SK-N-SH treated with all-trans-retinoic acid at 6 μM for 48 hours (cell line): ENCODE data around the gene ACOXL.

Experiments used
- ATAC-seq: fragments of 200-7000 bp; cut with Tn5 transposase; 3 replicates; pipeline ENCODE4 v1.9.1; 2020; ENCODE audit warnings: mild to moderate bottlenecking, moderate library complexity
- ARNTL ChIP-seq: fragments of 450-650 bp; formaldehyde crosslinking; IDR thresholded peaks from 2 replicates; pipeline ENCODE4 v1.5.0; 2020; ENCODE audit warnings: low read depth, mild to moderate bottlenecking, moderate library complexity, borderline replicate concordance
- BACH2 ChIP-seq: fragments of 250-450 bp; sonication (Bioruptor Pico); IDR thresholded peaks from 2 replicates; pipeline ENCODE4 v1.9.0; 2021; ENCODE audit warnings: mild to moderate bottlenecking, borderline replicate concordance
- CREB5 ChIP-seq: fragments of 250-450 bp; sonication (Bioruptor Pico); IDR thresholded peaks from 2 replicates; pipeline ENCODE4 v1.5.1; 2020; ENCODE audit warnings: low read depth, mild to moderate bottlenecking, moderate library complexity
- CSRNP3 ChIP-seq: fragments of 250-450 bp; sonication (Bioruptor Pico); IDR thresholded peaks from 2 replicates; pipeline ENCODE4 v1.5.1; 2021; ENCODE audit warnings: mild to moderate bottlenecking, moderate library complexity
- ESRRG ChIP-seq: fragments of 250-450 bp; sonication (Bioruptor Pico); IDR thresholded peaks from 2 replicates; pipeline ENCODE4 v1.6.1; 2021; ENCODE audit warnings: mild to moderate bottlenecking
- GLIS3 ChIP-seq: fragments of 250-450 bp; sonication (Bioruptor Pico); IDR thresholded peaks from 2 replicates; pipeline ENCODE4 v1.5.0; 2020; ENCODE audit warnings: mild to moderate bottlenecking, moderate library complexity
- ISL1 ChIP-seq: fragments of 250-450 bp; sonication (Bioruptor Pico); IDR thresholded peaks from 2 replicates; pipeline ENCODE4 v2.1.2; 2022; ENCODE audit warnings: mild to moderate bottlenecking, moderate library complexity
- OSR1 ChIP-seq: fragments of 250-450 bp; sonication (Bioruptor Pico); IDR thresholded peaks from 2 replicates; pipeline ENCODE4 v1.8.0; 2022; ENCODE audit warnings: moderate library complexity, mild to moderate bottlenecking, inconsistent platforms
- PATZ1 ChIP-seq: fragments of 250-450 bp; sonication (Bioruptor Pico); IDR thresholded peaks from 2 replicates; pipeline ENCODE4 v1.8.0; 2020; ENCODE audit warnings: mild to moderate bottlenecking, moderate library complexity, borderline replicate concordance
- POU6F1 ChIP-seq: fragments of 250-450 bp; sonication (Bioruptor Pico); IDR thresholded peaks from 2 replicates; pipeline ENCODE4 v1.8.0; 2021; ENCODE audit warnings: low read depth, mild to moderate bottlenecking, moderate library complexity, borderline replicate concordance
- PPARA ChIP-seq: fragments of 250-450 bp; sonication (Bioruptor Pico); IDR thresholded peaks from 2 replicates; pipeline ENCODE4 v1.5.0; 2020; ENCODE audit warnings: mild to moderate bottlenecking, borderline replicate concordance
- RARB ChIP-seq: fragments of 250-450 bp; sonication (Bioruptor Pico); IDR thresholded peaks from 2 replicates; pipeline ENCODE4 v1.8.0; 2021; ENCODE audit warnings: mild to moderate bottlenecking, moderate library complexity
- SNAI2 ChIP-seq: fragments of 250-450 bp; sonication (Bioruptor Pico); IDR thresholded peaks from 2 replicates; pipeline ENCODE4 v1.5.0; 2020; ENCODE audit warnings: mild to moderate bottlenecking, moderate library complexity
- TCF4 ChIP-seq: fragments of 250-450 bp; sonication (Bioruptor Pico); IDR thresholded peaks from 2 replicates; pipeline ENCODE4 v1.8.0; 2021; ENCODE audit warnings: mild to moderate bottlenecking, moderate library complexity, borderline replicate concordance
- TSHZ2 ChIP-seq: fragments of 250-450 bp; sonication (Bioruptor Pico); IDR thresholded peaks from 2 replicates; pipeline ENCODE4 v1.5.0; 2020; ENCODE audit warnings: mild to moderate bottlenecking, moderate library complexity
- ZFP3 ChIP-seq: fragments of 250-450 bp; sonication (Bioruptor Pico); IDR thresholded peaks from 2 replicates; pipeline ENCODE4 v1.5.0; 2020; ENCODE audit warnings: mild to moderate bottlenecking, moderate library complexity
- ZFP30 ChIP-seq: fragments of 450-650 bp; formaldehyde crosslinking; IDR thresholded peaks from 2 replicates; pipeline ENCODE4 v1.5.0; 2022; ENCODE audit warnings: mild to moderate bottlenecking, moderate library complexity
- ZNF565 ChIP-seq: fragments of 450-650 bp; formaldehyde crosslinking; conservative IDR thresholded peaks from 2 replicates; pipeline ENCODE4 v1.5.0; 2020; ENCODE audit warnings: low read depth, mild to moderate bottlenecking, moderate library complexity
- ZNF8 ChIP-seq: fragments of 450-650 bp; formaldehyde crosslinking; IDR thresholded peaks from 2 replicates; pipeline ENCODE4 v1.5.0; 2020; ENCODE audit warnings: mild to moderate bottlenecking, moderate library complexity

The ACOXL gene

GRCh38 chr2:111028720-111029119, 296.3 kb downstream of the ACOXL start:
- TF ChIP-seq TSHZ2 (CRISPR knock-in tag), result no peak
- no peak for TF ChIP-seq ARNTL (CRISPR knock-in tag)
- no peak for TF ChIP-seq ISL1 (CRISPR knock-in tag)
- TF ChIP-seq ZFP3 (CRISPR knock-in tag), result no peak
- TF ChIP-seq GLIS3, result no peak
- no peak for TF ChIP-seq TCF4
- no peak for TF ChIP-seq PPARA (CRISPR knock-in tag)
- no peak for ATAC-seq

DNA sequence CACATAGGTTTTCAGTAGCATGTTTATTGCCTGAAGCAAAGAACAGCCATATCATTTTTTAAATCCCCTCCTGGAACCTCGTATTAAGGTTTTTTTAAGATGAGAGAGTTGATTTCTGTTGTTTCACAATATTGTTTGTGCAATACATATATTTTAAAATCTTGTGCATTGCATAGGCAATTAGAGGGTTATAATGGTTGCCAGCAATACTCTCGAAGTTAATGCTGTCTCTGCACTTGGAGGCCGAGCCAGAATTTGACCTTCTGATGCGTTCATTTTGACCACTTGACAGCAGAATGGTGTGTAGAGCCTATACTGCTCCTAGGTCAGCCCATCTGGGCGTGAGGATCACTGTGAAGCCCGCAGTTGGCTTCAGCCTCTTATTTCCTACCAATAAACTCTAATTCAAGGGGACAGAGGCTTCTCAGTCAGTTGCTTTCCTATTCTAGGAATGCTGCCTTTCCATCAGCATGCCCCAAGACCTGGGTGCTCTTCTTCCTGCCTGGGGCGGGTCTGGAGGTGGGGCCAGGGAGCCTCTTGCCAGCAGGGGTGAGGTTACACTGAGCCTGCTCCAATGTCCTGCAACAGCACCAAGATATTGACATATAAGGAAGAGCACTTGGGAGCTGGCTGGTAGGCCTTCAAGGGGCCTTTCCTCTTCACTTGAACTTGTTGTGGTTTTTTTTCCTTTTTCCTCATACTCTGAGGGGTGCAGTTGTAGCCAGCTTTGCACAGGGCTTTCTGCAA, 297.0 kb downstream of the ACOXL start:
- no peak for TF ChIP-seq ZNF8
- TF ChIP-seq CSRNP3 (CRISPR knock-in tag), result no peak
- no peak for TF ChIP-seq BACH2
- no peak for TF ChIP-seq TSHZ2 (CRISPR knock-in tag)
- no peak for TF ChIP-seq ARNTL (CRISPR knock-in tag)
- no peak for TF ChIP-seq ZFP30 (CRISPR knock-in tag)
- TF ChIP-seq SNAI2, result no peak
- no peak for TF ChIP-seq ZNF565 (CRISPR knock-in tag)
- TF ChIP-seq TCF4, result no peak
- no peak for TF ChIP-seq POU6F1
- no peak for TF ChIP-seq OSR1 (CRISPR knock-in tag)
- TF ChIP-seq RARB (CRISPR knock-in tag), result no peak
- no peak for TF ChIP-seq CREB5
- no peak for TF ChIP-seq PATZ1
- TF ChIP-seq ESRRG (CRISPR knock-in tag), result no peak
- no peak for TF ChIP-seq ZFP3 (CRISPR knock-in tag)
- no peak for ATAC-seq
